Hematopoietic multipotent progenitor cell treated with erythropoietin and hydrocortisone succinate and interleukin-3 and kit ligand, for 4 days (in vitro differentiated cells): Measurements from ENCODE around the gene SMARCAL1.

Source experiments
- DNase-seq: peaks from one replicate; pipeline ENCODE4 v3.0.0-alpha.2; 2015

Gene SMARCAL1

GRCh38 chr2:216428618-216429350, 16.5 kb downstream of the SMARCAL1 start:
- peak; percentile 46 for DNase-seq

GRCh38 chr2:216429428-216429827, 17.1 kb downstream of the SMARCAL1 start:
- peak; percentile 54 for DNase-seq

- no peak for DNase-seq
These were observed 18.7 kb downstream of the SMARCAL1 start for GRCh38 chr2:216430811-216431530.

DNA sequence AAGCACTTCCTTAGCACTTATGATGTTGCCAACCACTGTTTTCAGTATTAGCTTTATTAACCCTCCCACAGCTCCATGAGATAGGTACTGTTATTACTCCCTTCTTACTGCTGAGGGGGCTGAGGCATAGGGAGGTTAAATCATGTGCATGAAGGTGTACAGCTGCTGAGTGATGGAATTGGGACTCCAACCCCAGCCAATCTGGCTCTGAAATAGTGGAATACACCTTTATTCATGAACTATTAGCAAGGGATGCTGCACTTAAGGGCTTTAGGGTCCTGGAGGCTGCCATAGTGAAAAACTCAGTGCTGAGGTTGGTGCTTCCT, 19.2 kb downstream of the SMARCAL1 start:
- no peak for DNase-seq

DNA sequence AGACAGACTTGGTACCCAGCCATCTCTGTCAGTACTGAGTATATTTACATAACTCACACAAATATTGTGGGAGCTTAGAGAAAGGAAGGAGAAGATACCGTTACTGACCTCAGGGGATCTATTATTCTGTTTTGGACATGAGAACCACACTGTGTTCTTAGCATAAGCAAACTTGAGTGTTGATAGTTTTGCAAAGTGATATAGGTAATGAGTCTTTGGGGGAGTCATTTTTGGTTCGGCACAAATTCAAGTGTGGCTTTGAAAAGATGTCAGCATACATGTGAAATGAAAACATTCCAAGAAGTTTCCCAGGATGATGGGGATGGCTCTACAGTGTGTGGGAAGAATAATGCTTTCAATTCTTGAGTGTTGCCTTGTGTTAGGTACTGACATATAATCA, 24.1 kb downstream of the SMARCAL1 start:
- DNase-seq = no peak

DNA sequence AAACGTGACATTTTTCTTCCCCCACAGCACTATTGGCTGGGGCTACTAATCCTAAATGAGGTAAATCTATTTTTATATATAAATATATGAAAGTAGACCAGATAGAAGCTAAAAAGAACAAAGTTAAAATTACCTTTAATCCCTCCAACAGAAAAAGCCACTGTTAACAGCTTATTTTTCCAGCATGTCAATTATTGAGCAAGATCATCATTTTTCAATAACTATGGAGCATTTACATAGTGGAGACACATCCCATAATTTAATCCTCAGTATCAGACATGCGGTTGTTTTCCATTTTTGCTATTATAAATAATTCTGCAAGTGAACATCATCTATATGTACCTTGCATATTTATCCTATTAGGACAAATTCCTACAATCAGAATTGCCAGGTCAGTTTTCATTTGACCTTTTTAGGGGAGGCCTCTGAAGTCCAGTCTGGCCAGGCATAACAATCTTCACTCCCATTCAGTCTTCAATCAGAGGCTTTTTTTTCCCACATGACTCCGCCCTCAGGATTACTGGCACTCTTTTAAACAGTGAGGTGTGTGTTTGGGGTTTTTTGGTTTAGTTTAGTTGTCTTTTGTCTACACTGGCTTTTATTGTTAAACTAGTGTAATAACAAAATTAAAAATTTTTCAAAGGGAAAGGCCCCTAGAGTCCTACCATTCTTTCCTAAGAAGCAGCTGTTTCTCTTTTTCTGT, 29.2 kb downstream of the SMARCAL1 start:
- no peak for DNase-seq

GRCh38 chr2:216445501-216445900, 33.2 kb downstream of the SMARCAL1 start:
- DNase-seq = no peak

DNA sequence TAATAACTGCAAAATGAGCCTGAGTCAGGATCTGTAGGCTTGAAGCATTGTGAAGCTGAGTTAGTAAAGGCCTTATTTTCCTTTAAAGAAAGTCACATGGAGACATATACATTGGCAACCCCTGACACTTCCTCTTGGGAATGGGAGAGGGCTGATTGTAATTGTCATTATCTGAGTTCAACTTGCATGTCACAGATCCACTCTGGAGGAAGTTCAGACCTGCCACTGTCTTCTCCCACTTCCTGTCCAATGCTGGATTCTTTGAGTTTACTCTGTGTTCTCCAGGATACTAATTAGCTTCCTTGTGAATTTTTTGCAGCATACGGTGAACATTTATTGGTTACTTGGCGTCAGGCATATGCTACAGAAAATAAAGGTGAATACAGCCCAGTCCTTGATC, 34.1 kb downstream of the SMARCAL1 start:
- DNase-seq = no peak

DNA sequence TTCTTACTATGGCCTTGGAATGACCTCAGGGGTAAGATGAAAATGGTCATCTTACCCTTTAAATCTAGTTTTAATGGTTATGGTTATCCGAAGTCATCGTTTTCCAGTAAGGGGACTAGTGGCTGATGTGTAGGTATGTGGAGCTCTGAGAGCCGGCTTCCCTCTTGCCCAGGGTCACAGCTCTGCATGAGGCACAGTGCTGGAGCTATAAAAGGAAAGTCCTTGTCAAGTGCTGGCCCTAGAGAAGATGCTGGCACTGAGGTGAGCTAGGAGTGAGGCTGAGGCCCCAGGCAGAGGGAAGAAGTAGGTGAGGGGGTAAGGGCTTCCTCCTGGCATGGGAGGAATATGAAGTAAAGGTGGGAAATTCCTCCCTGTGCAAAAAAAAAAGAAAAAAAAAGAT, 35.0 kb downstream of the SMARCAL1 start:
- DNase-seq = no peak

GRCh38 chr2:216448829-216449228, 36.5 kb downstream of the SMARCAL1 start:
- no peak for DNase-seq

- no peak for DNase-seq
These were observed 38.1 kb downstream of the SMARCAL1 start for GRCh38 chr2:216450346-216450745.

- no peak for DNase-seq
These were observed 38.5 kb downstream of the SMARCAL1 start for GRCh38 chr2:216450784-216451183.

DNA sequence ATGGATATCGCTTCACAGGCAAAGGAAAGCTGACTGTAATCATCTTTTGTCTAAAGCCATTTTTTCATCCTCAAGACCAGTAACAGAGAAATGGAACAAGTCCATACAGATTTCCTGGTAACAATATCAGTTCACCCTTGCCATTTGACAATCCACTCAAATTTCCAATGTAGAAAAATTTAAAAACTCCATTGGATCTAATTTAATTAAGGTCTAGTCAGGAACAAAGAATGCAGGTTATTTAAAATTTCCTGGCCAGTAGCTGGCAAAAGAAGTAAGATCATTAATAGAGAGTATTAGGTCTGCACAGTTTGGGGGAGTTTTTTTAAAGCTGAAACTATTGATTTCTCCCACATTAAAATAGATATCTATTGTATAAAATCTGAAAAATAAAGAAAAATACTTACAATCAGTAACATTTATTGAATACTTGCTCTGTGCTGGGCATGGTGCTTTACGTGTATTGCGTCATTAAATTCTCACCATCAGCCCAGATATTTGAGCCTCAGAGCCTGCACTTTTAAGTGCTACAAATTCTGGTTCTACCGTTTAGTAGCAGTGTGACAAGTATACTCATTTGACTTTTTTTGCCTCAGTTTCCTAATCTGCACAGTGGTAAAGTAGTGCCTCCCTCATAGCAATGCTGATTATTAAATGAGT, 41.8 kb downstream of the SMARCAL1 start:
- DNase-seq = no peak

DNA sequence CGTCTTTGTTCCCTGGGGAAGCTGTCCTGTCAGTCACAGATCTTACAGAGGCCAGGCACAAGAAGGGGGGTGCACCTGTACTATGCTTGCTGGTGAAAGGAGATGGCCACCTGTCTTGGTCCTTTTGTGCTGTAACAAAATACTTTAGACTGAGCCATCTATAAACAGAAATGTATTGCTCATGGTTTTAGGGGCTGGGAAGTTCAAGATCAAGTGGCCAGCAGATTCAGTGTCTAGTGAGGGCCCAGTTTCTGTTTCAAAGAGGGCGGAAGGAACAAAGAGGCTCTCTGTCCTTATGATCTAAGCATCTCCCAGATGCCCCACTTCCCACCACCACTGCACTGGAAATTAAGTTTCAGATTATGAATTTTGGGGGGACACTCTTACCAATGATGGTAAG, 50.9 kb downstream of the SMARCAL1 start:
- DNase-seq = no peak

DNA sequence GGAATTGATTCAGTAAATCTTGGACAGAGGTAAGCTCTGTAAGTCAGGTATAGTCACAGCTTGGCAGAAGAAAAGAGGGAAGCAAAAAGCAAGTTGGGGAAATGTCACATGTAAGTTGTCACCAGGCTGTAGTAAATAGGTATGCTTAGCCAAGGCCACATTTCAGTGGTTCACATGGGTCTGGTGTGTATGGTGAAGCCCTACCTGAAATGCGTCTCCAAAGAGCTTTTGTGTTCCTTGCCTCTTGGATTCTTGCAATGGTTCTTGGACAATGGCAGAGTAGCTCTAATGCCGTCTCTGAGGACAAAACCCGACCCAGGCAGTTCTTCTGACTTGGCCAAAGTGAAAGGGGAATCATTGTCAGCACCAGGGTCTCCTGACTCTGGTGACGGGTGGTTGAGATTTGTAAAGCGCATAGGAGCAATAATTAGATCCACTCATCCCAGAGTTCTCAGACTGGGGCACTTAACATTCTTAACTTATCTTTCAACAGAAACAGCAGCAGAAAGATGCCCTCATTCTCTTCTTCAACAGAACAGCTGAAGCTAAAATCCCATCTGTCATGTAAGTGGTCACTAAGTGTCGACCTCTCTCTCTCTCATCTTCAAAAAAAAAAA, 51.9 kb downstream of the SMARCAL1 start:
- no peak for DNase-seq

DNA sequence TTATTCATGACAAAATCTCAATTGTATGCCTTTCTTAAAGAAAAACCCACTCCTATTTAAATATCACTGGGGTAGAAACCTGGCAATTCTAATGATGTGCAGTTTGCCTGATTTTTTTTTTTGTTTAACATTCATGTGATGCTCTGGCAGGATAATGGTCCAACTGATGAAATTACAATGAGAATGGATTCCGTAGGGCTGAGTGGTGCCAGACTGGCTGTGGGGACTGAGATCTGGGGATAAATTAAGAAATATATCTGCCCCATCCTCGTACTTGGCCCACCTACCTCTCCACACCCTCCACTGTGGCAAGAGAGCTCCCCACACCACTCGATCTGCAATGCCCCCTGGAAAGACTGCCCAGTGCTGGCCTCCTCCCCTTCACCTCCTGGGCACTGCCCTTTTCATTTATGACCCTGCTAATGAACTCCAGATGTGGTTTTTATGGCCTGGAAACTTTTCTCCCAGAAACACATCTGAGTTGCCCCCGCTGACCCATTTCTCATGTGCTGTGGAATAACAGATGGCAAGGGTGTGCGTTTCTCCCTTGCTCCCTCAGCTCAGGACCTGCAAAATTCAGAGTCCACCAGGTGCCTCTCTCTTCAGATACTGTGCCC, 53.4 kb downstream of the SMARCAL1 start:
- DNase-seq = no peak

- no peak for DNase-seq
These were observed 55.6 kb downstream of the SMARCAL1 start for GRCh38 chr2:216467845-216468244.

DNA sequence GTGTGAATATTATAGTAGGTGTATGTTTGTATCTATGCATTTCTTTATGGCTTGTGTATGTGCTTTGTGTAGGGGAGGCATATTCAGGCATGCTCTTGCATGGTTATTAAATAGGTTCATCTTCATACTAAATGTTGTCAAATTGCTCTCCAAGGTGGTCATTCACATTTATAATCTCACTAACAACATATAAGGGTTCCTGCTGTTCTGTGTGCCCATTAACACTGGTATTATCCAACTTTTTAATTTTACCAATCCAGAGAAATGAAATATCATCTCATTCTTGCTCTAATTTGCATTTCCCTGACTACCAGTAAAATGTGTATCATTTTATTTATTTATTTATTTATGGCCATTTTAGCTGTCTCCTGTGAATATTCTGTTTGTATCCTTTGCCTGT, 57.4 kb downstream of the SMARCAL1 start:
- DNase-seq = no peak

- no peak for DNase-seq
These were observed 60.9 kb downstream of the SMARCAL1 start for GRCh38 chr2:216473187-216473586.

DNA sequence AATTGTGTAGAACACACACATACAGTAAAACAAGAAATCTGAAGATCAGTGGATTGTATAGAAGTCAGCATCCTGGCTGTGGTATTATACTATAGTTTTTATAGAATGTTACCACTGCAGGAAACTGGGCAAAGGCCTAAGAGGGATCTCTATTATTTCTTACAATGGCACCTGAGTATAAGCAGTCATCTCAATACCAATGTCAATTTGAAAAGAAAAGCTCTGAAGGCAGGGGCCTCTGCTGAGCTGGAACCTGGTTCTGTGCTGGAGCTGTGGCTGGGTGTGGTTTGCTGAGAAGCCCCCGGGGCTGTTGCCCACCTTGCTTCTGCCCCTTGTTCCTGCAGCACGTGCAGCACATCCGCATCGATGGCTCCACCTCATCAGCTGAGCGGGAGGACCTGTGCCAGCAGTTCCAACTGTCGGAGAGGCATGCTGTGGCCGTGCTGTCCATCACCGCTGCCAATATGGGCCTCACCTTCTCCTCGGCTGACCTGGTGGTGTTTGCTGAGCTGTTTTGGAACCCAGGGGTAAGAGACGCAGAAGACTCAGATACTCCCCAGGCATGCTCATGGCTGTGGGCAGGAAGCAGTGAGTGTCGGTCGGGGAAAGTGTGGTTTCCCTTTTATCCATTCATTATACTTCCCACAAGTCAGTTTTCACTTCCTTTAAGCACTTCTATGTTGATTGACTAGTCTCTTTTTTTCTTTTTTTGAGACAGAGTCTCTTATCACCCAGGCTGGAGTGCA, 62.8 kb downstream of the SMARCAL1 start:
- DNase-seq = peak; percentile 73

DNA sequence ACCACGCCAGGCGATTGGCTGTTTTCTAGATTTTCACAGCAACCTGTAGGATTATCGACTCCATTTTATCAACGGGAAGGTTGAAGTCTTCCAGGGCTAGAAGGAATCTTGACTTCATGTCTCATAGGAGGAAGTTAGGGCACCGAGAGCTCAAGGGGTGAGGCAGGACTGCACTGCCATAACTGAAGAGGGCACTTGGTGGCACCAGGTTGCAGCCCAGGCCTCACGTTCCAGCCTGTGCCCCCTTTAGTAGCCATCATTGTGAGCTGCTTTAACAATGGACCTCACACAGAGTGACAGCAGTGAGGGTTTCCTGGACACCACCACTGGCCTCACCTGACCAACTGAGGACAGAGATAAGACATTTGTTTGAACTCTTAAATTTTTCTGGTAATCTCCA, 63.5 kb downstream of the SMARCAL1 start:
- DNase-seq = peak; percentile 44
